KBM-7 (cell line): ENCODE measurements around the gene DDX47.
"Not testable (repeated sequence)": the region's sequence is repeated elsewhere in the genome, so short reads cannot be mapped to it uniquely, and the experiment has no call there.

Source experiments
- DNase-seq: peaks from one replicate; pipeline ENCODE4 v3.0.0-alpha.2; 2015
- in situ Hi-C: fragments of 300-500 bp; cut with MboI; formaldehyde crosslinking; loops from 2 replicates; pipeline ENCODE4 v1.14.3; 2020; ENCODE audit warnings: low sequenced_read_pairs, low pct_unique_long_range_greater_than_20kb, mixed read lengths

The DDX47 gene

GRCh38 chr12:12812618-12813119, 477 bp upstream of the DDX47 start:
- DNase-seq = no peak
- in situ Hi-C loops = no loop called here

GRCh38 chr12:12817616-12818015, 4.5 kb downstream of the DDX47 start:
- in situ Hi-C loops = no loop called here

GRCh38 chr12:12818701-12819100, 5.6 kb downstream of the DDX47 start:
- in situ Hi-C loops = no loop called here
- DNase-seq = no peak

More at GRCh38 chr12:12817616-12818015, 4.5 kb downstream of the DDX47 start:
- DNase-seq = no peak

DNA sequence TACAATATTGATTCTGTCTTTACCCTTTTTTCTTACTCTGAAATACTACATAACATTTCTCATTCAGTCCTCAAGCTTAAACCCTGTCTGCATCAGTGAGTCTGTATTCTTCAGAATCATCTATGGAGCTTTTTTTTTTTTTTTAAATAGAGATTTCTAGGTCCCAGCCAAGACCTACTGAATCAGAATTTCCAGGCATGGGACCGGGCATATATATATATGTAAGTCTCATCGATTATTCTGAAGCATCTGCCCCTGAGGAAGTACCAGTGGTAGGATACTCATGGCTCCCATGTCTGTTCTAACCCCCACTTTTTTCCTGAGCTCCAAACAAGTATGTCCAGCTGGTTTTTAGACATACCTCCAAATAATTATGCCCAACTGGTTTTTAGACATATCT, 6.1 kb downstream of the DDX47 start:
- DNase-seq = no peak
- in situ Hi-C loops = no loop called here

GRCh38 chr12:12819752-12820311, 6.7 kb downstream of the DDX47 start:
- DNase-seq = no peak
- in situ Hi-C loops = no loop called here

GRCh38 chr12:12820376-12820775, 7.2 kb downstream of the DDX47 start:
- DNase-seq, in situ Hi-C loops: not testable (repeated sequence)

DNA sequence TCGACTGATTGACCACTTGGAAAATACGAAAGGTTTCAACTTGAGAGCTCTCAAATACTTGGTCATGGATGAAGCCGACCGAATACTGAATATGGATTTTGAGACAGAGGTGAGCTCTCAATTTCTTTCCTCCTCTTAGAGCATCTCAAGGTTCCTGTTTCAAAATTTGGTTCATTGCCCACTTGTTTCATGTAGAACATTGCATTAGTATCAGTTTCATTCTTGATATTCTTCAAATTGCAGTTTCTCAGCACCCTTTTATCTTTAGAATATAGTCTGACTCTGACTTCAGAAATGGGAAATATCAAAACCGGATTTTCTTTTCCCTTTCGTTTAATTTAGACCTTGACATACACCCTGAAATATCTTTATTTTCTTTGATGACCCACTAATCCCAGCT, 8.8 kb downstream of the DDX47 start:
- DNase-seq = no peak
- in situ Hi-C loops = no loop called here

DNA sequence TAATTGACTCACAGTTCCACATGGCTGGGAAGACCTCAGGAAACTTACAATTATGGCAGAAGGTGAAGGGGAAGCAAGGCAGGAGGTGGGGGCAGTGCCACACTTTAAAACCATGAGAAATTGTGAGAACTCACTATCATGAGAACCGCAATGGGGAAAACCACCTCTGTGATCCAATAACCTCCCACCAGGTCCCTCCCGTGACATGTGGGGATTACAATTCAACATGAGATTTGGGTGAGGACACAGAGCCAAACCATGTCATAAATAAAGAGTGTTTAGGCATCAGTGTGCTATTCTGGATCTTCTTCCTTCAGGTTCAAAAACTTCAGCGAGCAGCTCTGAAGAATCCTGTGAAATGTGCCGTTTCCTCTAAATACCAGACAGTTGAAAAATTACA, 9.7 kb downstream of the DDX47 start:
- in situ Hi-C loops = no loop called here
- no peak for DNase-seq

DNA sequence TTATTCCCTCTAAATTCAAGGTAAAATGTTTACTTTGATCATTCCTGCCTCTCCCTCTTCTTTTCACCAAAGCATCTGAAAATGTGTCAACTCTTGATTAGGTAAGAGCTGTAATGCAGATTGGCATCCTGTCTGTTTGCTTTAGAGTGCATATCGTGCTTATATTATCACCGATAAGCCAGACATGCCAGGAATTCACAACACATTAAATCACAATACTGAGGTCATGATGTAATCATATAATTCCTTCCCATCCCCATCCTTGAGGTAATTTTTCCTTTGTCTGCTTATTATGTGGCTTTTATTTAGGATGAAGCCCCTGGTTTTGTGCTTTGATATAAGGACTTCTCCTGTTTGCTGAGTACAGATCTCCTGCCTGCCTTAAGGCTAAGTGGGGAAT, 10.2 kb downstream of the DDX47 start:
- in situ Hi-C loops = no loop called here
- DNase-seq = no peak

DNA sequence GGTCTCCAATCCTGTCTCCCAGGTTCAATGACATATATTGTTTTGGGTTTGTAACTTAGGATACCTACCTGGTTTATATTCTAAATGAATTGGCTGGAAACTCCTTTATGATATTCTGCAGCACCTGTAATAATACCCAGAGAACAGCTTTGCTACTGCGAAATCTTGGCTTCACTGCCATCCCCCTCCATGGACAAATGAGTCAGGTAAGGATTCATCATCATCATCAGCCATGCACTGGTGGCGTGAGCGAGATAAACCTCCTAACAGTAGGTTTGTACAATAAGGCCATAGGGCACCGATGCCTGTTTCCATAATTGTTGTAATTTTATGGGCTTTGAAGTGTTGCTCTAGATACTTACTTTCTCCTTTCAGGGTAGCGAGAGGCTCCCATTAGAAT, 10.7 kb downstream of the DDX47 start:
- in situ Hi-C loops = no loop called here
- DNase-seq = no peak

DNA sequence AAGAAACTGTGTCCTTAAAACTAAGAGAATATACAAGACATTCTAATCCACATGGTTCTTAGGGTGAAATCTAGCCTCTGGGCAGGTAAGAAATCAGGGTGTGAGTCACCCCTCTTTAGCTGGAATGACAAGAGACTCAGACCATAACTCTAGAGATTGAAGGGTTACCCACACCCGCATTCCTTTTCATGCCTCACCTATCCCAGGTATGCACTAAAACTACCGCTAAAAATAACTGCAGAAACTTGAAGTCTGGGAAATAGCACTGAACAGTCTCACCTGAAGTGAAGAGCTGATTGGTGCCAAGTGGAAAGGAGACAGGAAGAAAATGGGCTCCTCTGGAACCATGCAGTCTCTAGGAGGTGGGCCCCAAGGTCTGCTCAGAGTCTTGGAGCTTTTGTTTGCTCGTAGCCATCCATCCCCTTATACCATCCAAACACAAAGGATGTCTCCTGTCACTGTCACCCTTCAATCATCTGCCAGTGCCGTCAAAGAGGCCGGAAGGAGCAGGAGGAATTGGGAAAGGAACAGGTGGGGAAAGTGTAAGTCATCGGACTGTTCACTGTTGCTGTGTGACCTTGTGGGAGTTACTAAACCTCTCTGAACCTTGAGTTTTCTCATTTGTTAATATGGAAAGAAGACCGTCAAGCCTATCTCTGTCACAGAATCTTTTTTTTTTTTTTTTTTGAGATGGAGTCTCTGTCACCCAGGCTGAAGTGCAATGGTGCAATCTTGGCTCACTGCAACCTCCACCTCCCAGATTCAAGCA, 22.4 kb downstream of the DDX47 start:
- in situ Hi-C loops = no loop called here
- no peak for DNase-seq

DNA sequence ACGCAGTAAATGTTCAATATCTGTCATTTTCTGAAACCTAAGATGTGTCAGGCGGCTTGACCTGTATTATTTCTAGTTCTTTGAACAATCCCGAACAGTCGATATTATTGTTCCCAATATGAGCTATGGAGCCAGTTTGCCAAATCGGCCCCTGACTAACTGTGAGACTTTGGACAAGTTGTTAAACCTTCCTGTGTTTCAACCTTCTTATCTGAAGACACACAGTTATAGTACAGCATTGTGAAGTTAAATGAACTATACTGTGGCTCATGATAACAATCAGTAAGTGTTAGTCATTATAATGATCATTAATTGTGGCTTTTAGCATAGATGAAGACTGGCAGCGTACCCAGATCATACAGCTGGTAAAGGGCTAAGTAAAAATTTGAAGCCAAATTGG, 23.4 kb downstream of the DDX47 start:
- in situ Hi-C loops = no loop called here
- no peak for DNase-seq

GRCh38 chr12:12837025-12837812, 24.1 kb downstream of the DDX47 start:
- peak; percentile 73 for DNase-seq
- in situ Hi-C loops = no loop called here

- DNase-seq = no peak
- in situ Hi-C loops = no loop called here
Observed at GRCh38 chr12:12837813-12838153, 24.6 kb downstream of the DDX47 start.

DNA sequence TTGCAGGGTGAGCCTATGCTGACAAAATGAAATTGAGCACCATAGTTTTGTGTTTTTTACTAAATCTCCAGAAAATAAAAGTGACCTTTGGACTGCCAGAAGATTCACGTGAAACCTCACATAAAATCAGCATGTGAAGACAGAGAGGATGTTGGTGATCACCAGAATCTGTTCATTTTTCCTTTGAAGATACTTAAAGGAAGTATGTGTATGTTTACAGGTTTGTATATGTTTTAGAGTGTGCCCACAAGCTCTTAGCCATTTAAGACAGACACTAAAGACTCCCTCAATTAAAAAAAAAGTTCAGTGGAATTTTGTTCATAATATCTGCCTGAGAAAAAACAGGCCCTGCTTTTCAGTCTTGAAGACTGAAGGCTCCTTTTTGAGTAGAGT, 25.9 kb downstream of the DDX47 start:
- in situ Hi-C loops = no loop called here
- DNase-seq = no peak

DNA sequence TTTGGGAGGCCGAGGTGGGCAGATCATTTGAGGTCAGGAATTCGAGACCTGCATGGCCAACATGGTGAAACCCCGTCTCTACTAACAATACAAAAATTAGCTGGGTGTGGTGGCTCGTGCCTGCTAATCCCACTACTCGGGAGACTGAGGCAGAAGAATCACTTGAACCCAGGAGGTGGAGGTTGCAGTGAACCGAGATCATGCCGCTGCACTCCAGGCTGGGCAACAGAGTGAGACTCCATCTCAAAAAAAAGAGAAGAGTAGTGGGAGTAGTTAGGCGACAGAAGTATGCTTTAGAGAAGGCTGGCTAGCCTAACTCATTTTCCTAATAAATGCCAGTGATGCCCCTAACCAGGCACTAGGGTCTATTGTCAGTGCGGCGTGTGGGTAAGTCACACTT, 26.3 kb downstream of the DDX47 start:
- in situ Hi-C loops = not testable (repeated sequence)

DNA sequence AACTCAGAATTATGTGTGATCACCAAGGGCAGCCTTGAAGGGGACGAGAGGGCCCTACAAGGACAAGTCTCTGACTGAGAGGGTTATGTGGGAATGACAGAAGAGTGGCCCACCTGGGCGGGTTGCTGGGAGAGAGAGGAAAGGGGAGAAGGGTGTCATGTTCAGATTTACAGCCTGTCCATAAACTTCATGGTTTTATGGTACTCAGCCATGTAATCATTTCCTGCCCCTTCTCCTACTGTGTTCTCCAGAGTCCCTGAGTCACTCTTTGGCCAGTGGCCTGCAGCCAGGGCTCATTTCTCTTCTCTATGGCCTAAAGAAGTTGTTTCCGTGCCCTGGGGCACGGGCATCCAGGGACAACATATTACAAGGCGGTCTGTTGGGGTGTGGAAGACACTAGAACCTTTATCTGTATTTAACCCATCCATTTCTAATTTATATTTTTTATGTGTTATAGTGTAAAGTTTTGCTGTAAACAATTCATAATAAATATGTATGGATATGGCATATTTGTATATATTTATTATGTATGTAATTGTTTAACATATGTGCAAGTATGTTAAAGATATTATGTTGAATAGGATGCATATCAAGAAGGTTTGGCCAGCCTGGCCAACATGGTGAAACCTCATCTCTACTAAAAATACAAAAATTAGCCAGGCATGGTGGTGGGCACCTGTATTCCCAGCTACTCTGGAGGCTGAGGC, 26.9 kb downstream of the DDX47 start:
- in situ Hi-C loops = no loop called here
- no peak for DNase-seq

More for the DNA sequence above, 26.3 kb downstream of the DDX47 start:
- not testable (repeated sequence) for DNase-seq

- in situ Hi-C loops = no loop called here
- no peak for DNase-seq
Observed at GRCh38 chr12:12840580-12840899, 27.4 kb downstream of the DDX47 start.

GRCh38 chr12:12841428-12841827, 28.3 kb downstream of the DDX47 start:
- DNase-seq, in situ Hi-C loops: not testable (repeated sequence)

GRCh38 chr12:12845794-12846243, 32.7 kb downstream of the DDX47 start:
- in situ Hi-C loops = no loop called here
- no peak for DNase-seq
